Activated CD8-positive, alpha-beta memory T cell treated with anti-CD3 and anti-CD28 coated beads for 4 hours (primary cell): ENCODE data around the gene IQSEC1.

Experiments used
- DNase-seq, 2 donors: peaks; one replicate each; pipeline ENCODE4 v3.0.0-alpha.2; 2020; ENCODE audit warnings: low read depth in 2 of 2

IQSEC1 gene

GRCh38 chr3:13107661-13108060 lies 34.4 kb upstream of the IQSEC1 start:
- no peak for DNase-seq

- no peak for DNase-seq
Measured at GRCh38 chr3:13106308-13107001, 33.2 kb upstream of the IQSEC1 start.

GRCh38 chr3:13105896-13106250 lies 32.6 kb upstream of the IQSEC1 start:
- no peak for DNase-seq

GRCh38 chr3:13105181-13105895 lies 32.1 kb upstream of the IQSEC1 start:
- DNase-seq: no peak

- no peak for DNase-seq
Measured at GRCh38 chr3:13104511-13104910, 31.3 kb upstream of the IQSEC1 start.

- no peak for DNase-seq
Measured at GRCh38 chr3:13103416-13104058, 30.3 kb upstream of the IQSEC1 start.

- no peak for DNase-seq
Measured at GRCh38 chr3:13102386-13103345, 29.4 kb upstream of the IQSEC1 start.

GRCh38 chr3:13099707-13100106 lies 26.5 kb upstream of the IQSEC1 start:
- DNase-seq: no peak

- DNase-seq: no peak
Measured at GRCh38 chr3:13098192-13098988, 25.2 kb upstream of the IQSEC1 start.

- DNase-seq: no peak
Measured at GRCh38 chr3:13096356-13096755, 23.1 kb upstream of the IQSEC1 start.

GRCh38 chr3:13095408-13095937 lies 22.2 kb upstream of the IQSEC1 start:
- DNase-seq: no peak

GRCh38 chr3:13093687-13094086 lies 20.5 kb upstream of the IQSEC1 start:
- no peak for DNase-seq

GRCh38 chr3:13092621-13093617 lies 19.7 kb upstream of the IQSEC1 start:
- DNase-seq: no peak

- DNase-seq: peak; percentile 47 to 65
Measured at GRCh38 chr3:13091898-13092611, 18.8 kb upstream of the IQSEC1 start.

- DNase-seq: no peak
Measured at GRCh38 chr3:13088028-13089006, 15.1 kb upstream of the IQSEC1 start.

GRCh38 chr3:13087320-13087990 lies 14.2 kb upstream of the IQSEC1 start:
- DNase-seq: no peak

- DNase-seq: no peak
Measured at GRCh38 chr3:13086531-13086981, 13.3 kb upstream of the IQSEC1 start.
